SK-N-SH treated with all-trans-retinoic acid at 6 μM for 48 hours (cell line): Measurements from ENCODE around the gene RBMS1.

Source experiments
- CREB5 ChIP-seq: fragments of 250-450 bp; sonication (Bioruptor Pico); IDR thresholded peaks from 2 replicates; pipeline ENCODE4 v1.5.1; 2020; ENCODE audit warnings: low read depth, mild to moderate bottlenecking, moderate library complexity
- GLIS3 ChIP-seq: fragments of 250-450 bp; sonication (Bioruptor Pico); IDR thresholded peaks from 2 replicates; pipeline ENCODE4 v1.5.0; 2020; ENCODE audit warnings: mild to moderate bottlenecking, moderate library complexity
- PATZ1 ChIP-seq: fragments of 250-450 bp; sonication (Bioruptor Pico); IDR thresholded peaks from 2 replicates; pipeline ENCODE4 v1.8.0; 2020; ENCODE audit warnings: mild to moderate bottlenecking, moderate library complexity, borderline replicate concordance
- RARB ChIP-seq: fragments of 250-450 bp; sonication (Bioruptor Pico); IDR thresholded peaks from 2 replicates; pipeline ENCODE4 v1.8.0; 2021; ENCODE audit warnings: mild to moderate bottlenecking, moderate library complexity
- ZC3H10 ChIP-seq: fragments of 250-450 bp; sonication (Bioruptor Pico); IDR thresholded peaks from 2 replicates; pipeline ENCODE4 v1.5.1; 2021; ENCODE audit warnings: mild to moderate bottlenecking, moderate library complexity
- ZFP3 ChIP-seq: fragments of 250-450 bp; sonication (Bioruptor Pico); IDR thresholded peaks from 2 replicates; pipeline ENCODE4 v1.5.0; 2020; ENCODE audit warnings: mild to moderate bottlenecking, moderate library complexity

DNA sequence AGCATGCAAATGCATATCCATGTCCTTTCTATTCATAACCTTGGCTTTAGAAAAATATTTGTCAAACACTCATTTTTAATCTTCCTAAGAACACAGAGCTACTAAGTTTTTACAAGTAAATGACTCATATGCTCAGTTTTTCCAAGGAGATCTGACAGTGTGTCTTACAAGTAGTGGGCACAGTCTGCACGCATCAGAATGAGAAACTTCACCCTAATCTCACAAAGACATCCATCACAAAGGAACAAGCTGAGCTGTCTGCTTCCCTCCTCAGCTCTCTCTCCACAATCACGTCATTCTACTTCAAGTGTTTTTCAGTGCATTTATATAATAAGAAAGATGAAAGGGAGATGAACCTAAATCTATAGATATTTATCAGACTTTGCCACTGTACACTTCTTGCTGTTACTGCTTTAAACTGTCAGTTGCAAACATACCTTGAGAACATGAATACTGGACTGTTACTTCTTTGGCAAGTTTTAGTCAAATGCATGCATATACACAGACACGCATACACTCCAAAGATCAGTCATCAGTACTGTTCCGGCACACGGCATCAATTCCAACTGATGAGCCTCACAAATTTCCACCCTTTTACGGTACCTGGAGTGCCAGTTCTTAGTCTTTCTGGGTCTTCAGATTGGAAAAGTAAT is 75.7 kb downstream of the RBMS1 start:
- TF ChIP-seq GLIS3 (CRISPR knock-in tag) (no peak), PATZ1 (CRISPR knock-in tag) (no peak), ZC3H10 (CRISPR knock-in tag) (no peak), ZFP3 (no peak), CREB5 (CRISPR knock-in tag) (no peak), RARB (no peak)
